Measurements from ENCODE around the gene EXOSC9.

EXOSC9 gene

GRCh38 chr4:121827853-121828252 lies 26.7 kb downstream of the EXOSC9 start:
- DNase-seq, result no peak

DNA sequence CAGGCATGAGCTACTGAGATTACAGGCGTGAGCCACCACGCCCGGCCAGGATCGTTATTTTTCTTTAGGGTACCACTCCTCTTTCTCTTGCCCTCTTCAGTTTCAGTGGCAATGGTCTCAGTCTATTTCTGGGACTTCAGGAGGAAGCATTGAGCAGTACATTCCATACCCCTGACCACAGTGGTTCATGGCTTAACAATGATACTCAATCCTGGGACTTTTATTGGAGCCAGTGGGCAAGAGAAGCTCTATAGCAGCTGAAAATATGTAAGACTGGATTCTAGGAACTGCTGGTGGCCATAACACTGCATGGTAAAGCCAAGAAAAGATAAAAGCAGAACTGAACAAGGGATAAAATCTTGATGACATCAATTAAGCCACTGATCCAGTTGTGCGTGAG lies 28.4 kb downstream of the EXOSC9 start:
- DNase-seq, result no peak

GRCh38 chr4:121838136-121838535 lies 37.0 kb downstream of the EXOSC9 start:
- DNase-seq, result no peak

GRCh38 chr4:121842862-121843261 lies 41.7 kb downstream of the EXOSC9 start:
- DNase-seq, result no peak

- DNase-seq, result no peak
Measured at GRCh38 chr4:121846662-121847061, 45.5 kb downstream of the EXOSC9 start.

GRCh38 chr4:121851354-121851753 lies 50.2 kb downstream of the EXOSC9 start:
- no peak for DNase-seq

GRCh38 chr4:121860121-121860520 lies 59.0 kb downstream of the EXOSC9 start:
- DNase-seq, result no peak

DNA sequence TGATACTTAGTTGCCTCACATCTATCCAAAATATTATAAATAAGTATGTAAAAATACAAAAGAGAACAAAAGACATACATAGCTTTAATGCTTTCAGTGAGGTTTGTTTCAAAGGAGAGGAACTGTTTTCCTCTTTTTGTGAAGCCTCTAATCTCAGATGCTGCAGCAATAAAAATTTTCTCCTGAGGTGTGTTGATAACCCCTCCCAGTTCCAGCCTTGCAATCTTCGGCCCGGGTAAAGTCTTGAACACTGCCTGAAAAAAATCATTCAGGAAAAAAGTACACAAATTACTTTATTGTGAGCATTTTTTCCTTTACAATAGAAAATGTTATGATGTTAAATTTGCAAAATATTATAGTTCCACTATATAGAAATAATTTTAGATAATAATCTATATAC lies 60.3 kb downstream of the EXOSC9 start:
- DNase-seq, result no peak

- DNase-seq, result no peak
Measured at GRCh38 chr4:121863799-121864198, 62.7 kb downstream of the EXOSC9 start.

Data from SIG-M5 (cell line).